GM21515 (cell line): ENCODE measurements around the gene DDX10.

ENCODE experiments used
- ATAC-seq: cut with Tn5 transposase; IDR thresholded peaks from one replicate; pipeline ENCODE4 v1.9.1; 2021; ENCODE audit not compliant: unreplicated experiment

DDX10 gene

GRCh38 chr11:108654994-108655631 is 9.8 kb upstream of the DDX10 start:
- no peak for ATAC-seq

- ATAC-seq: peak; percentile 22
These were observed 2.2 kb upstream of the DDX10 start for GRCh38 chr11:108662700-108663099.

- ATAC-seq: peak; percentile 36
These were observed 1.6 kb upstream of the DDX10 start for GRCh38 chr11:108663154-108663877.

GRCh38 chr11:108666373-108666772 is 1.5 kb downstream of the DDX10 start:
- no peak for ATAC-seq

GRCh38 chr11:108669286-108669685 is 4.4 kb downstream of the DDX10 start:
- ATAC-seq: no peak

- ATAC-seq: no peak
These were observed 4.8 kb downstream of the DDX10 start for GRCh38 chr11:108669711-108670110.

- ATAC-seq: no peak
These were observed 5.6 kb downstream of the DDX10 start for GRCh38 chr11:108670451-108670850.

GRCh38 chr11:108672113-108672512 is 7.2 kb downstream of the DDX10 start:
- no peak for ATAC-seq

- ATAC-seq: no peak
These were observed 7.9 kb downstream of the DDX10 start for GRCh38 chr11:108672786-108673185.

- no peak for ATAC-seq
These were observed 14.2 kb downstream of the DDX10 start for GRCh38 chr11:108679045-108679444.

GRCh38 chr11:108680271-108680670 is 15.4 kb downstream of the DDX10 start:
- ATAC-seq: no peak

- ATAC-seq: no peak
These were observed 20.7 kb downstream of the DDX10 start for GRCh38 chr11:108685419-108686130.

GRCh38 chr11:108693852-108694251 is 29.0 kb downstream of the DDX10 start:
- ATAC-seq: no peak

- no peak for ATAC-seq
These were observed 30.0 kb downstream of the DDX10 start for GRCh38 chr11:108694846-108695245.

- ATAC-seq: peak; percentile 87
These were observed 33.1 kb downstream of the DDX10 start for GRCh38 chr11:108697872-108698473.

GRCh38 chr11:108698844-108699642 is 34.2 kb downstream of the DDX10 start:
- ATAC-seq: no peak

- ATAC-seq: no peak
These were observed 39.0 kb downstream of the DDX10 start for GRCh38 chr11:108703916-108704315.

- no peak for ATAC-seq
These were observed 40.2 kb downstream of the DDX10 start for GRCh38 chr11:108705061-108705460.

- no peak for ATAC-seq
These were observed 43.3 kb downstream of the DDX10 start for GRCh38 chr11:108708173-108708572.

- ATAC-seq: no peak
These were observed 44.9 kb downstream of the DDX10 start for GRCh38 chr11:108709741-108710140.
